Measurements from ENCODE around the gene MME. TPM values are rescaled to one million over a fixed set of nuclear protein-coding genes. Genes with fewer than 3 reads are reported as not detected.

The MME gene
- total RNA-seq, 1 donor from 2014 or later: 18.4 TPM

GRCh38 chr3:155052470-155052869, 27.6 kb upstream of the MME start:
- no peak for DNase-seq (ENCODE audit: extremely low spot score in 2 of 2)
- no peaks in the 10 kb centered on the region for H3K36me3 ChIP-seq
- no peaks in the 10 kb centered on the region for H3K4me1 ChIP-seq
- no peak overlapping the region for H3K27ac ChIP-seq
- no peak overlapping the region for H3K4me3 ChIP-seq
- no peaks in the 10 kb centered on the region for H3K27me3 ChIP-seq
- TF ChIP-seq CTCF (IDR thresholded peaks at IDR 0.05) (no peak), POLR2A (IDR thresholded peaks at IDR 0.05) (no peak), POLR2AphosphoS5 (IDR thresholded peaks at IDR 0.05; ENCODE audit: insufficient read depth in 1 of 2, low read depth in 1 of 2) (no peak)
- H3K9me3 ChIP-seq: no peaks in the 10 kb centered on the region
- intact Hi-C loops (cut with DNase I): no loop called here

DNA sequence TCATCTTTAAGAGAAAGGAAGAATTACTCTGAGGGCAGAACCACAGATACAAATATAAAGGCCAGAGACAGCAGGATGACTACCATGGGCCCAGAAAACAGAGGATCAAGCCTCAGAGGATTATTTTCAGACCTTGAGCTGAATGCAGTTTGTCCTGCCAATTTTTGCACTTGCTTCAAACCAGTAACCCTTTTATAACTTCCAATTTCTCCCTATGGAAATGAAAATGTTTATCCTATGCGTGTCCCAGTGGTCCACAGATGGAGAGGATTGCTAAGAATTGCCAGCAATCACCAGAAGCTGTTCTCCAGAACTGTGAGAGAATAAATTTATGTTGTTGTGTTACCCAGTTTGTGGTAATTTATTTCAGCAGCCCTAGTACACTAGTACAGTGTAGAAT, 26.4 kb upstream of the MME start:
- no peaks in the 10 kb centered on the region for H3K36me3 ChIP-seq
- no peaks in the 10 kb centered on the region for H3K9me3 ChIP-seq
- H3K27me3 ChIP-seq: no peaks in the 10 kb centered on the region
- DNase-seq (ENCODE audit: extremely low spot score in 2 of 2): no peak
- no peak overlapping the region for H3K4me3 ChIP-seq
- intact Hi-C loops (cut with DNase I): no loop called here
- TF ChIP-seq POLR2A (IDR thresholded peaks at IDR 0.05) (no peak), POLR2AphosphoS5 (IDR thresholded peaks at IDR 0.05; ENCODE audit: insufficient read depth in 1 of 2, low read depth in 1 of 2) (no peak), CTCF (IDR thresholded peaks at IDR 0.05) (no peak)
- no peaks in the 10 kb centered on the region for H3K4me1 ChIP-seq
- no peak overlapping the region for H3K27ac ChIP-seq

DNA sequence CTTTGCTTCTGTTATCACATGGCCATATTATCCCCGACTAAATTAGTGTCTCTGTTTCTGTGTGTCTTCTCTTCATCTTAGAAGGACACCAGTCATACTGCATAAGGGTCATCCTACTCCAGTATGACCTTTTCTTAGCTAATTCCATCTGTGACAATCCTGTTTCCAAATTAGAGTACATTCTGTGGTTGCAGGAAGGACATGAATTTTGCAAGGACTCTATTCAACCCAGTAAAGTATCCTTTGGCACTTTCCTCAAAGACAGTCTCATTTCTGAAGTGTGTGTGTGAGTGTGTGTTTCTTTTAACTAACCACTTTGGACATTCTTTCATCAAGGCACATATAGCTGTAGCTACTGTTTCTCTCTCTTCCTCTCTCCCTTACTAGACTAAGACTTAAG, 15.2 kb upstream of the MME start:
- TF ChIP-seq POLR2AphosphoS5 (IDR thresholded peaks at IDR 0.05; ENCODE audit: insufficient read depth in 1 of 2, low read depth in 1 of 2) (no peak), POLR2A (IDR thresholded peaks at IDR 0.05) (no peak), CTCF (IDR thresholded peaks at IDR 0.05) (no peak)
- H3K4me3 ChIP-seq: no peak overlapping the region
- H3K27me3 ChIP-seq: no peaks in the 10 kb centered on the region
- no peaks in the 10 kb centered on the region for H3K4me1 ChIP-seq
- DNase-seq (ENCODE audit: extremely low spot score in 2 of 2): no peak
- intact Hi-C loops (cut with DNase I): no loop called here
- H3K9me3 ChIP-seq: no peaks in the 10 kb centered on the region
- H3K27ac ChIP-seq: no peak overlapping the region
- H3K36me3 ChIP-seq: no peaks in the 10 kb centered on the region

GRCh38 chr3:155065537-155065936, 14.6 kb upstream of the MME start:
- no peak for DNase-seq (ENCODE audit: extremely low spot score in 2 of 2)
- H3K27ac ChIP-seq: no peak overlapping the region
- no peaks in the 10 kb centered on the region for H3K27me3 ChIP-seq

DNA sequence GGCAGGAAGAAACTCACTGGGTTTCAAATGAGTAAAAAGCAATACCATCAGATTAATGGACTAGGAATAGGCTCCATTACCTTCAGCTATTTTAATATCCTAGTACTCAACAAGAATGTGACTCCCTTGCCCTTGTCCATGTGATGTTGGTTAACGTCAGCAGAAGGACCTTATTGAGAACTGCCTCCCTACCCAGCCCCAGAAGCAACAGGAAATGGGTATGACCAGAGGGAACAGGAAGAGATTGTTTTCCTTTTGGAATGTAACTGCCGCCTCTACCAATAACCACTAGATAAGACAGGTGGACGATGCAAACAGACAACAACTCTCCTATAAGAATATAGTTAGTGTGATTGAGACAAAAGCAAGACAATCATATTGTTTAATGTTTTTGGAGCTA, 10.4 kb upstream of the MME start:
- H3K4me3 ChIP-seq: no peak overlapping the region
- H3K27me3 ChIP-seq: no peaks in the 10 kb centered on the region
- H3K27ac ChIP-seq: no peak overlapping the region
- H3K9me3 ChIP-seq: no peaks in the 10 kb centered on the region
- H3K36me3 ChIP-seq: no peaks in the 10 kb centered on the region
- H3K4me1 ChIP-seq: no peaks in the 10 kb centered on the region
- TF ChIP-seq POLR2AphosphoS5 (IDR thresholded peaks at IDR 0.05; ENCODE audit: insufficient read depth in 1 of 2, low read depth in 1 of 2): no peak
- no peak for TF ChIP-seq CTCF (IDR thresholded peaks at IDR 0.05)
- TF ChIP-seq POLR2A (IDR thresholded peaks at IDR 0.05): no peak
- intact Hi-C loops (cut with DNase I): no loop called here
- no peak for DNase-seq (ENCODE audit: extremely low spot score in 2 of 2)

More at GRCh38 chr3:155065537-155065936, 14.6 kb upstream of the MME start:
- intact Hi-C loops (cut with DNase I): no loop called here
- no peaks in the 10 kb centered on the region for H3K9me3 ChIP-seq
- TF ChIP-seq CTCF (IDR thresholded peaks at IDR 0.05) (no peak), POLR2AphosphoS5 (IDR thresholded peaks at IDR 0.05; ENCODE audit: insufficient read depth in 1 of 2, low read depth in 1 of 2) (peak in 1 of 2 donors; percentile 41)
- no peaks in the 10 kb centered on the region for H3K4me1 ChIP-seq
- H3K4me3 ChIP-seq: no peak overlapping the region
- H3K36me3 ChIP-seq: no peaks in the 10 kb centered on the region

Measured in vagina (tissue), 2 donors.